NCI-H2196 treated with DMSO at 0.1 percent for 48 hours (cell line): ENCODE measurements around the gene POM121C.
"Not testable (repeated sequence)": the region's sequence is repeated elsewhere in the genome, so short reads cannot be mapped to it uniquely, and the experiment has no call there.

Source experiments
- DNase-seq: peaks from one replicate; lab custom pipeline; 2025; ENCODE audit not compliant: unreplicated experiment; lab: John Stamatoyannopoulos, UW

POM121C gene

GRCh38 chr7:75485979-75486643 lies at the start of gene POM121C:
TSS of gene POM121C (minus strand) at chr7:75486299. CDS start at chr7:75441496, 44,803 bp downstream.
- DNase-seq, result peak; percentile 60

GRCh38 chr7:75534727-75535307 lies 48.7 kb upstream of the POM121C start:
- no peak for DNase-seq

GRCh38 chr7:75533926-75534325 lies 47.8 kb upstream of the POM121C start:
- DNase-seq, result no peak

- DNase-seq, result no peak
Measured at GRCh38 chr7:75532639-75533038, 46.5 kb upstream of the POM121C start.

GRCh38 chr7:75531359-75531821 lies 45.3 kb upstream of the POM121C start:
- DNase-seq, result peak; percentile 36

- DNase-seq, result not testable (repeated sequence)
Measured at GRCh38 chr7:75527224-75527722, 41.2 kb upstream of the POM121C start.

GRCh38 chr7:75521727-75522126 lies 35.6 kb upstream of the POM121C start:
- not testable (repeated sequence) for DNase-seq

GRCh38 chr7:75518842-75519241 lies 32.7 kb upstream of the POM121C start:
- DNase-seq, result not testable (repeated sequence)

- not testable (repeated sequence) for DNase-seq
Measured at GRCh38 chr7:75509033-75509432, 22.9 kb upstream of the POM121C start.

- DNase-seq, result not testable (repeated sequence)
Measured at GRCh38 chr7:75492020-75492419, 5.9 kb upstream of the POM121C start, which contains the start of gene SPDYE5. TSS of gene SPDYE5 (plus strand) at chr7:75492320. CDS start at chr7:75494048, 1,728 bp downstream.

- not testable (repeated sequence) for DNase-seq
Measured at GRCh38 chr7:75485355-75485978, 632 bp downstream of the POM121C start.

- DNase-seq, result not testable (repeated sequence)
Measured at GRCh38 chr7:75480313-75480712, 5.8 kb downstream of the POM121C start.

- not testable (repeated sequence) for DNase-seq
Measured at GRCh38 chr7:75477457-75477856, 8.6 kb downstream of the POM121C start.

GRCh38 chr7:75470166-75470565 lies 15.9 kb downstream of the POM121C start:
- not testable (repeated sequence) for DNase-seq

- DNase-seq, result not testable (repeated sequence)
Measured at GRCh38 chr7:75460541-75460940, 25.6 kb downstream of the POM121C start.

GRCh38 chr7:75458034-75458433 lies 28.1 kb downstream of the POM121C start:
- not testable (repeated sequence) for DNase-seq

- not testable (repeated sequence) for DNase-seq
Measured at GRCh38 chr7:75456403-75456802, 29.7 kb downstream of the POM121C start.

- DNase-seq, result not testable (repeated sequence)
Measured at GRCh38 chr7:75452494-75452955, 33.6 kb downstream of the POM121C start.

GRCh38 chr7:75449946-75450345 lies 36.2 kb downstream of the POM121C start:
- not testable (repeated sequence) for DNase-seq

- DNase-seq, result not testable (repeated sequence)
Measured at GRCh38 chr7:75442465-75443111, 43.5 kb downstream of the POM121C start.

GRCh38 chr7:75442101-75442464 lies 44.0 kb downstream of the POM121C start:
- not testable (repeated sequence) for DNase-seq
